MCF 10A (cell line): ENCODE results near the gene CPTP. TPM values are rescaled to one million over a fixed set of nuclear protein-coding genes. Genes with fewer than 3 reads are reported as not detected.
"Not testable (repeated sequence)": the region's sequence is repeated elsewhere in the genome, so short reads cannot be mapped to it uniquely, and the experiment has no call there.

Experiments used
- BruUV-seq: library from RNA; stranded (reverse); fragments of 400-500 nt; replicated peaks from 2 replicates; lab custom pipeline; 2021; lab: Mats Ljungman, UMichigan
- CTCF ChIA-PET: fragments of 300-600 bp; sonication (Branson Sonifier 250); formaldehyde crosslinking; extraction: SDS; loops from one replicate; lab custom pipeline; 2021; ENCODE audit warnings: antibody characterized with exemption, inconsistent platforms; lab: Yijun Ruan, JAX
- POLR2A ChIA-PET: fragments of 300-600, 350-650 bp; sonication (Branson Sonifier 250); formaldehyde crosslinking; extraction: SDS; loops from one replicate; lab custom pipeline; 2020; ENCODE audit warnings: antibody characterized with exemption, inconsistent platforms; lab: Yijun Ruan, JAX
- DNase-seq: peaks from one replicate; pipeline ENCODE4 v3.0.0-alpha.2; 2018; ENCODE audit not compliant: unreplicated experiment
- H3K27ac Mint-ChIP-seq: one replicate; pipeline ENCODE4 v1.8.0; 2022; ENCODE audit warnings: mild to moderate bottlenecking, low read depth, mixed read lengths; ENCODE audit not compliant: unreplicated experiment
- H3K27me3 Mint-ChIP-seq: one replicate; pipeline ENCODE4 v1.8.0; 2022; ENCODE audit warnings: mixed read lengths; ENCODE audit not compliant: insufficient read depth, unreplicated experiment
- H3K36me3 Mint-ChIP-seq: one replicate; pipeline ENCODE4 v1.8.0; 2022; ENCODE audit warnings: mild to moderate bottlenecking, moderate library complexity, mixed read lengths; ENCODE audit not compliant: insufficient read depth, unreplicated experiment
- H3K4me1 Mint-ChIP-seq: one replicate; pipeline ENCODE4 v1.8.0; 2022; ENCODE audit warnings: mixed read lengths; ENCODE audit not compliant: insufficient read depth, unreplicated experiment
- H3K4me3 Mint-ChIP-seq: one replicate; pipeline ENCODE4 v1.8.0; 2022; ENCODE audit warnings: mild to moderate bottlenecking, moderate library complexity, mixed read lengths; ENCODE audit not compliant: unreplicated experiment
- H3K9me3 Mint-ChIP-seq: one replicate; pipeline ENCODE4 v1.8.0; 2022; ENCODE audit warnings: mixed read lengths; ENCODE audit not compliant: unreplicated experiment
- intact Hi-C: fragments of 100-400 bp; cut with micrococcal nuclease; formaldehyde crosslinking; loops from 2 replicates; pipeline ENCODE4 v1.14.1; 2022
- total RNA-seq: library from RNA; stranded (reverse); gene quantifications from 2 replicates; pipeline ENCODE4 v1.2.3, GENCODE V29; 2022
- TF ChIP-seq, protein P1 (sequence below): fragments of 200-600 bp; IDR thresholded peaks from one replicate; pipeline ENCODE4 v1.8.0; 2022; ENCODE audit warnings: antibody characterized with exemption, mild to moderate bottlenecking; ENCODE audit not compliant: unreplicated experiment

Gene CPTP
- total RNA-seq, 1 experiment from 2014 or later, result 21.0 TPM

DNA sequence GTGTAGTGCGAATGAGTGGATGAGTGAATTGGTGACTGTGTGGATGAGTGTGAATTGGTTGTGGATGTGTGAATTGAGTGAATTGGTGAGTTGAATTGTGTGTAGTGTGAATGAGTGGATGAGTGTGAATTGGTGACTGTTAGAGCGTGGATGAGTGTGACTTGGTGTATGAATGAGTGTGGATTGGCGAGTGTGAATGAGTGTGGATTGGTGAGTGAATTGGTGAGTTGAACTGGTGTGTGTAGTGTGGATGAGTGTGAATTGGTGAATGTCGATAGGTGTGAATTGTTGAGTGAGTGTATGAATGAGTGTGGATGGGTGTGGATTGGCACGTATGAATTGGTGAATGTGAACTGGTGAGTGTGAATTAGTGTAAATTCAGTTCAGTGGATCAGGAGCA lies 42.7 kb downstream of the CPTP start:
- Mint-ChIP-seq H3K4me3 (no peak overlapping the region), H3K36me3 (peaks cover 8% of the 10 kb centered on the region), H3K27ac (no peak overlapping the region), H3K27me3 (no peaks in the 10 kb centered on the region), H3K4me1 (no peaks in the 10 kb centered on the region), H3K9me3 (no peaks in the 10 kb centered on the region)
- intact Hi-C loops, result no loop called here
- DNase-seq, result no peak
- ChIA-PET POLR2A (no interaction called here), CTCF (no interaction called here)
- BruUV-seq, result no TSS peak
- TF ChIP-seq, protein P1, sequence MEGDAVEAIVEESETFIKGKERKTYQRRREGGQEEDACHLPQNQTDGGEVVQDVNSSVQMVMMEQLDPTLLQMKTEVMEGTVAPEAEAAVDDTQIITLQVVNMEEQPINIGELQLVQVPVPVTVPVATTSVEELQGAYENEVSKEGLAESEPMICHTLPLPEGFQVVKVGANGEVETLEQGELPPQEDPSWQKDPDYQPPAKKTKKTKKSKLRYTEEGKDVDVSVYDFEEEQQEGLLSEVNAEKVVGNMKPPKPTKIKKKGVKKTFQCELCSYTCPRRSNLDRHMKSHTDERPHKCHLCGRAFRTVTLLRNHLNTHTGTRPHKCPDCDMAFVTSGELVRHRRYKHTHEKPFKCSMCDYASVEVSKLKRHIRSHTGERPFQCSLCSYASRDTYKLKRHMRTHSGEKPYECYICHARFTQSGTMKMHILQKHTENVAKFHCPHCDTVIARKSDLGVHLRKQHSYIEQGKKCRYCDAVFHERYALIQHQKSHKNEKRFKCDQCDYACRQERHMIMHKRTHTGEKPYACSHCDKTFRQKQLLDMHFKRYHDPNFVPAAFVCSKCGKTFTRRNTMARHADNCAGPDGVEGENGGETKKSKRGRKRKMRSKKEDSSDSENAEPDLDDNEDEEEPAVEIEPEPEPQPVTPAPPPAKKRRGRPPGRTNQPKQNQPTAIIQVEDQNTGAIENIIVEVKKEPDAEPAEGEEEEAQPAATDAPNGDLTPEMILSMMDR, result no peak

- not testable (repeated sequence) for H3K27ac Mint-ChIP-seq, H3K27me3 Mint-ChIP-seq, BruUV-seq, H3K4me3 Mint-ChIP-seq, DNase-seq, H3K9me3 Mint-ChIP-seq, H3K4me1 Mint-ChIP-seq
- intact Hi-C loops, result loop anchor here (10.0 kb wide), 1 partner anchor 135 kb away; no protein-coding TSS in a partner anchor
- H3K36me3 Mint-ChIP-seq, result peaks cover 21% of the 10 kb centered on the region
- ChIA-PET CTCF (interaction anchor here (0.6 to 0.7 kb wide), 2 partner anchors 80 to 147 kb away, joined by 3 to 4 read pairs; no protein-coding TSS in a partner anchor), POLR2A (interaction anchor here (0.6 to 1.6 kb wide), 3 partner anchors 18 to 276 kb away, joined by 4 to 6 read pairs (median 5); no protein-coding TSS in a partner anchor)
Observed at GRCh38 chr1:1370094-1370493, 45.5 kb downstream of the CPTP start.

DNA sequence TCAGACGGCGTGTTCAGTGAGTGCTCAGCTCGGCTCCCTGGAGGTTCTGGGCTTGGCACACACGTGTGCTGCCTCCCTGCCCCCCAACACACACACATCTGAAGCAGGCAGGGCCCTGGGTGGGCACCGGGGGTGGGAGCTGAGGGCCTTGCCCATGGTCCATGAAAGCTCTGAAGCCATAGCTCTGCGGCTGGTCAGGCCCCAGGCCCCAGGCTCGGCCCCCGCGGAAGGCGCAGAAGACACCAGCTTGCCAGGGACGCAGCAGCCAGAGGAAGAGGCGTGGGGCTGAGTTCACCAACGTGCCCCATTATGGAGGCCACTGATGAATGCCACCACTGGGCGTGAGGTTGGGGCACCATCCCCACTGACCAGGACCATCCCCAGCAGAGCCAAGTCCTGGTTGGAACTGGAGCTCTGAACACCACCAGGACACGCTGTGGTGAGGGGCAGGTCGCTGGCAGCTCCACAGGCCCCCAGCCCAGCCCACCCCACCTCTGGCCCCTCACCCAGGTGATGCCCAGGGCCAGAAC lies 46.2 kb downstream of the CPTP start:
- H3K4me3 Mint-ChIP-seq, result no peak overlapping the region
- DNase-seq, result no peak
- H3K9me3 Mint-ChIP-seq, result no peaks in the 10 kb centered on the region
- CTCF ChIA-PET, result interaction anchor here (0.6 to 1.9 kb wide), 7 partner anchors 17 to 248 kb away, joined by 3 to 9 read pairs (median 4); no protein-coding TSS in a partner anchor
- H3K36me3 Mint-ChIP-seq, result peaks cover 25% of the 10 kb centered on the region
- no TSS peak for BruUV-seq
- intact Hi-C loops, result loop anchor here (10.0 kb wide), 1 partner anchor 134 kb away; no protein-coding TSS in a partner anchor
- H3K4me1 Mint-ChIP-seq, result no peaks in the 10 kb centered on the region
- TF ChIP-seq, protein P1, result no peak
- H3K27ac Mint-ChIP-seq, result no peak overlapping the region
- no peaks in the 10 kb centered on the region for H3K27me3 Mint-ChIP-seq
- POLR2A ChIA-PET, result interaction anchor here (0.6 to 1.6 kb wide), 5 partner anchors 18 to 277 kb away, joined by 4 to 6 read pairs (median 5); no protein-coding TSS in a partner anchor

GRCh38 chr1:1371364-1371745 lies 46.8 kb downstream of the CPTP start:
- intact Hi-C loops, result loop anchor here (10.0 kb wide), 1 partner anchor 133 kb away; no protein-coding TSS in a partner anchor
- ChIA-PET POLR2A (interaction anchor here (0.6 to 1.5 kb wide), 6 partner anchors 18 to 66 kb away, joined by 3 to 5 read pairs (median 4); partner anchors contain the start of gene ANKRD65), CTCF (interaction anchor here (0.6 to 1.9 kb wide), 15 partner anchors 18 to 1003 kb away, joined by 3 to 9 read pairs (median 5); no protein-coding TSS in a partner anchor)
- Mint-ChIP-seq H3K27ac (no peak overlapping the region), H3K36me3 (peaks cover 25% of the 10 kb centered on the region), H3K9me3 (no peaks in the 10 kb centered on the region), H3K4me1 (peaks cover under 1% of the 10 kb centered on the region), H3K27me3 (no peaks in the 10 kb centered on the region), H3K4me3 (no peak overlapping the region)
- TF ChIP-seq, protein P1, result no peak
- no TSS peak for BruUV-seq
- no peak for DNase-seq
